ENCODE results near the gene KIF2A.

The KIF2A gene

GRCh38 chr5:62386824-62387223 lies 80.8 kb downstream of the KIF2A start:
- no peak for DNase-seq

GRCh38 chr5:62395210-62395950 lies 89.4 kb downstream of the KIF2A start:
- DNase-seq, result peak; percentile 35

GRCh38 chr5:62403411-62404250 lies 97.6 kb downstream of the KIF2A start, which contains the start of gene DIMT1:
Gene DIMT1, minus strand, starts transcription at chr5:62403905. Its CDS starts 133 bp downstream, at chr5:62403772.
- peak; percentile 96 for DNase-seq

- peak; percentile 99 for DNase-seq
These were observed 106.7 kb downstream of the KIF2A start, which contains the start of gene IPO11 for GRCh38 chr5:62412549-62413329. Gene IPO11, plus strand, starts transcription at chr5:62412763. Its CDS starts 24,517 bp downstream, at chr5:62437280.

- no peak for DNase-seq
These were observed 107.7 kb downstream of the KIF2A start for GRCh38 chr5:62413711-62414110.

- DNase-seq, result no peak
These were observed 112.6 kb downstream of the KIF2A start for GRCh38 chr5:62418462-62419076.

- DNase-seq, result no peak
These were observed 113.6 kb downstream of the KIF2A start for GRCh38 chr5:62419609-62420008.

GRCh38 chr5:62421414-62421813 lies 115.4 kb downstream of the KIF2A start:
- no peak for DNase-seq

- DNase-seq, result no peak
These were observed 118.8 kb downstream of the KIF2A start for GRCh38 chr5:62424763-62425162.

GRCh38 chr5:62431735-62432620 lies 126.0 kb downstream of the KIF2A start:
- DNase-seq, result no peak

GRCh38 chr5:62432621-62433064 lies 126.6 kb downstream of the KIF2A start:
- no peak for DNase-seq
